Hippocampal formation (tissue), 2 donors: Measurements from ENCODE around the gene ZNF628.
A peak's percentile ranks its signal among the peaks of the same experiment; 100 is the strongest.

ENCODE experiments used
- DNase-seq, 2 donors: peaks; one replicate each; lab custom pipeline; 2025; lab: John Stamatoyannopoulos, UW

The ZNF628 gene

GRCh38 chr19:55451163-55451964 lies 25.1 kb upstream of the ZNF628 start:
- DNase-seq, result no peak

GRCh38 chr19:55451965-55452748 lies 24.3 kb upstream of the ZNF628 start:
- DNase-seq, result peak in 1 of 2 donors; percentile 26

- peak; percentile 93 for DNase-seq
Measured at GRCh38 chr19:55452749-55453346, 23.6 kb upstream of the ZNF628 start.

GRCh38 chr19:55453511-55454260 lies 22.7 kb upstream of the ZNF628 start:
- no peak for DNase-seq

- DNase-seq, result peak; percentile 11 to 64
Measured at GRCh38 chr19:55454787-55455243, 21.6 kb upstream of the ZNF628 start.

- no peak for DNase-seq
Measured at GRCh38 chr19:55455576-55456235, 20.7 kb upstream of the ZNF628 start.

GRCh38 chr19:55456347-55456746 lies 20.1 kb upstream of the ZNF628 start:
- no peak for DNase-seq

GRCh38 chr19:55457683-55458457 lies 18.5 kb upstream of the ZNF628 start:
- DNase-seq, result no peak

GRCh38 chr19:55459551-55459949 lies 16.9 kb upstream of the ZNF628 start:
- no peak for DNase-seq

- peak in 1 of 2 donors; percentile 9 for DNase-seq
Measured at GRCh38 chr19:55459950-55460657, 16.3 kb upstream of the ZNF628 start.

- peak in 1 of 2 donors; percentile 43 for DNase-seq
Measured at GRCh38 chr19:55460670-55461258, 15.7 kb upstream of the ZNF628 start.

GRCh38 chr19:55461259-55461973 lies 15.0 kb upstream of the ZNF628 start, which contains the start of gene ISOC2:
TSS of gene ISOC2 (minus strand) at chr19:55461642. CDS start at chr19:55456486, 5,156 bp downstream.
- DNase-seq, result peak; percentile 98 to 100

GRCh38 chr19:55461974-55462626 lies 14.3 kb upstream of the ZNF628 start:
- DNase-seq, result no peak

GRCh38 chr19:55462722-55463121 lies 13.7 kb upstream of the ZNF628 start:
- DNase-seq, result no peak

GRCh38 chr19:55463583-55464031 lies 12.8 kb upstream of the ZNF628 start:
- no peak for DNase-seq

GRCh38 chr19:55464039-55464661 lies 12.3 kb upstream of the ZNF628 start:
- no peak for DNase-seq

GRCh38 chr19:55464662-55465054 lies 11.8 kb upstream of the ZNF628 start, which contains the start of gene C19orf85:
TSS of gene C19orf85 (minus strand) at chr19:55464751. CDS start at chr19:55464554, 197 bp downstream.
- DNase-seq, result no peak
